Measurements from ENCODE around the gene SAMM50. TPM values are rescaled to one million over a fixed set of nuclear protein-coding genes. Genes with fewer than 3 reads are reported as not detected.

The SAMM50 gene
- total RNA-seq, 3 donors from 2014 or later, result 37.7 to 52.0 (median 48.0) TPM

- DNase-seq (no peak), ATAC-seq (no peak)
- no peak for TF ChIP-seq CTCF (IDR thresholded peaks at IDR 0.05)
- no peaks in the 10 kb centered on the region for H3K36me3 ChIP-seq (ENCODE audit: low read depth)
- H3K4me1 ChIP-seq (ENCODE audit: low read depth), result peaks cover 4% of the 10 kb centered on the region
- intact Hi-C loops (cut with DNase I, micrococcal nuclease), result no loop called here
- H3K9me3 ChIP-seq, result no peaks in the 10 kb centered on the region
- no peak overlapping the region for H3K4me3 ChIP-seq
These were observed 26.3 kb upstream of the SAMM50 start for GRCh38 chr22:43928908-43929307.

- no peaks in the 10 kb centered on the region for H3K4me1 ChIP-seq (ENCODE audit: low read depth)
- ATAC-seq (no peak), DNase-seq (no peak)
- no peaks in the 10 kb centered on the region for H3K9me3 ChIP-seq
- no peaks in the 10 kb centered on the region for H3K36me3 ChIP-seq (ENCODE audit: low read depth)
- no peak for TF ChIP-seq CTCF (IDR thresholded peaks at IDR 0.05)
- intact Hi-C loops (cut with DNase I, micrococcal nuclease), result no loop called here
- no peak overlapping the region for H3K4me3 ChIP-seq
These were observed 23.5 kb upstream of the SAMM50 start for GRCh38 chr22:43931771-43932170.

GRCh38 chr22:43941449-43941848, 13.8 kb upstream of the SAMM50 start:
- no peak for TF ChIP-seq CTCF (IDR thresholded peaks at IDR 0.05)
- DNase-seq, result no peak
- Histone ChIP-seq H3K4me1 (ENCODE audit: low read depth) (no peaks in the 10 kb centered on the region), H3K9me3 (no peaks in the 10 kb centered on the region), H3K4me3 (no peak overlapping the region), H3K36me3 (ENCODE audit: low read depth) (no peaks in the 10 kb centered on the region)
- no peak for ATAC-seq
- intact Hi-C loops (cut with DNase I, micrococcal nuclease), result no loop called here

GRCh38 chr22:43944670-43945430, 10.4 kb upstream of the SAMM50 start:
- Histone ChIP-seq H3K9me3 (no peaks in the 10 kb centered on the region), H3K4me3 (no peak overlapping the region), H3K4me1 (ENCODE audit: low read depth) (no peaks in the 10 kb centered on the region), H3K36me3 (ENCODE audit: low read depth) (no peaks in the 10 kb centered on the region)
- intact Hi-C loops (cut with DNase I, micrococcal nuclease), result no loop called here
- DNase-seq (no peak), ATAC-seq (no peak)
- TF ChIP-seq CTCF (IDR thresholded peaks at IDR 0.05), result no peak

GRCh38 chr22:43945632-43946383, 9.4 kb upstream of the SAMM50 start:
- Histone ChIP-seq H3K36me3 (ENCODE audit: low read depth) (no peaks in the 10 kb centered on the region), H3K4me3 (no peak overlapping the region), H3K4me1 (ENCODE audit: low read depth) (no peaks in the 10 kb centered on the region), H3K9me3 (no peaks in the 10 kb centered on the region)
- ATAC-seq, result peak; percentile 96
- intact Hi-C loops (cut with DNase I, micrococcal nuclease), result no loop called here
- peak; percentile 47 for TF ChIP-seq CTCF (IDR thresholded peaks at IDR 0.05)
- DNase-seq, result peak in 2 of 3 donors; percentile 72 to 83

Measured in mucosa of descending colon (tissue), 3 donors.